ENCODE results near the gene RRP1. TPM values are rescaled to one million over a fixed set of nuclear protein-coding genes. Genes with fewer than 3 reads are reported as not detected.

RRP1 gene
- polyA plus RNA-seq, 1 experiment: 8.2 TPM

- ChIA-PET CTCF (no interaction called here), POLR2A (no interaction called here)
- no peak for DNase-seq (ENCODE audit: low read depth, low spot score)
- H3K27ac ChIP-seq (ENCODE audit: low read depth, low read length): no peak overlapping the region
- no peaks in the 10 kb centered on the region; the same call in 1 of the 2 replicates for H3K9me3 ChIP-seq (ENCODE audit: control insufficient read depth, insufficient read depth, low read length)
- H3K27me3 ChIP-seq (ENCODE audit: control insufficient read depth, insufficient read depth, low read length): no peaks in the 10 kb centered on the region
- TF ChIP-seq CTCF (IDR thresholded peaks at IDR 0.05; ENCODE audit: low read depth, low read length): no peak
- H3K4me3 ChIP-seq (ENCODE audit: low read depth, low read length): no peak overlapping the region
These were observed 45.4 kb upstream of the RRP1 start for GRCh38 chr21:43743947-43744346.

- CTCF ChIA-PET: no interaction called here
These were observed 44.7 kb upstream of the RRP1 start for GRCh38 chr21:43744725-43745124.

GRCh38 chr21:43745772-43746517 is 43.4 kb upstream of the RRP1 start:
- Histone ChIP-seq H3K9me3 (ENCODE audit: control insufficient read depth, insufficient read depth, low read length) (no peaks in the 10 kb centered on the region), H3K27ac (ENCODE audit: low read depth, low read length) (no peak overlapping the region), H3K4me3 (ENCODE audit: low read depth, low read length) (no peak overlapping the region), H3K27me3 (ENCODE audit: control insufficient read depth, insufficient read depth, low read length) (no peaks in the 10 kb centered on the region)
- ChIA-PET POLR2A (interaction anchor here (1.0 kb wide), 1 partner anchor 12 kb away, joined by 3 read pairs; no protein-coding TSS in a partner anchor), CTCF (interaction anchor here (0.5 to 0.7 kb wide), 2 partner anchors 12 to 1061 kb away, joined by 3 read pairs; no protein-coding TSS in a partner anchor)
- no peak for DNase-seq (ENCODE audit: low read depth, low spot score)
- TF ChIP-seq CTCF (IDR thresholded peaks at IDR 0.05; ENCODE audit: low read depth, low read length): no peak

More at GRCh38 chr21:43744725-43745124, 44.7 kb upstream of the RRP1 start:
- DNase-seq (ENCODE audit: low read depth, low spot score): no peak
- Histone ChIP-seq H3K27ac (ENCODE audit: low read depth, low read length) (no peak overlapping the region), H3K4me3 (ENCODE audit: low read depth, low read length) (no peak overlapping the region), H3K9me3 (ENCODE audit: control insufficient read depth, insufficient read depth, low read length) (no peaks in the 10 kb centered on the region; the same call in 1 of the 2 replicates), H3K27me3 (ENCODE audit: control insufficient read depth, insufficient read depth, low read length) (no peaks in the 10 kb centered on the region)
- POLR2A ChIA-PET: interaction anchor here (0.6 kb wide), 1 partner anchor 9 kb away, joined by 3 read pairs; no protein-coding TSS in a partner anchor
- TF ChIP-seq CTCF (IDR thresholded peaks at IDR 0.05; ENCODE audit: low read depth, low read length): no peak

- Histone ChIP-seq H3K4me3 (ENCODE audit: low read depth, low read length) (no peak overlapping the region), H3K9me3 (ENCODE audit: control insufficient read depth, insufficient read depth, low read length) (no peaks in the 10 kb centered on the region; the same call in 1 of the 2 replicates), H3K27me3 (ENCODE audit: control insufficient read depth, insufficient read depth, low read length) (no peaks in the 10 kb centered on the region), H3K27ac (ENCODE audit: low read depth, low read length) (no peak overlapping the region)
- ChIA-PET POLR2A (no interaction called here), CTCF (no interaction called here)
- DNase-seq (ENCODE audit: low read depth, low spot score): no peak
- TF ChIP-seq CTCF (IDR thresholded peaks at IDR 0.05; ENCODE audit: low read depth, low read length): no peak
These were observed 40.8 kb upstream of the RRP1 start for GRCh38 chr21:43748622-43749021.

- no peak overlapping the region for H3K4me3 ChIP-seq (ENCODE audit: low read depth, low read length)
- ChIA-PET POLR2A (no interaction called here), CTCF (no interaction called here)
- no peaks in the 10 kb centered on the region for H3K27me3 ChIP-seq (ENCODE audit: control insufficient read depth, insufficient read depth, low read length)
- no peak for DNase-seq (ENCODE audit: low read depth, low spot score)
- no peak for TF ChIP-seq CTCF (IDR thresholded peaks at IDR 0.05; ENCODE audit: low read depth, low read length)
- no peak overlapping the region for H3K27ac ChIP-seq (ENCODE audit: low read depth, low read length)
- H3K9me3 ChIP-seq (ENCODE audit: control insufficient read depth, insufficient read depth, low read length): no peaks in the 10 kb centered on the region; the same call in 1 of the 2 replicates
These were observed 39.6 kb upstream of the RRP1 start for GRCh38 chr21:43749651-43750262.
